GM12872 (cell line): ENCODE data around the gene FHIT.

Experiments used
- CTCF ChIP-seq: IDR thresholded peaks from 3 replicates; pipeline ENCODE4 v1.5.1; 2011; ENCODE audit warnings: low read depth, mild to moderate bottlenecking, low read length, moderate library complexity; ENCODE audit not compliant: insufficient read depth

Gene FHIT

DNA sequence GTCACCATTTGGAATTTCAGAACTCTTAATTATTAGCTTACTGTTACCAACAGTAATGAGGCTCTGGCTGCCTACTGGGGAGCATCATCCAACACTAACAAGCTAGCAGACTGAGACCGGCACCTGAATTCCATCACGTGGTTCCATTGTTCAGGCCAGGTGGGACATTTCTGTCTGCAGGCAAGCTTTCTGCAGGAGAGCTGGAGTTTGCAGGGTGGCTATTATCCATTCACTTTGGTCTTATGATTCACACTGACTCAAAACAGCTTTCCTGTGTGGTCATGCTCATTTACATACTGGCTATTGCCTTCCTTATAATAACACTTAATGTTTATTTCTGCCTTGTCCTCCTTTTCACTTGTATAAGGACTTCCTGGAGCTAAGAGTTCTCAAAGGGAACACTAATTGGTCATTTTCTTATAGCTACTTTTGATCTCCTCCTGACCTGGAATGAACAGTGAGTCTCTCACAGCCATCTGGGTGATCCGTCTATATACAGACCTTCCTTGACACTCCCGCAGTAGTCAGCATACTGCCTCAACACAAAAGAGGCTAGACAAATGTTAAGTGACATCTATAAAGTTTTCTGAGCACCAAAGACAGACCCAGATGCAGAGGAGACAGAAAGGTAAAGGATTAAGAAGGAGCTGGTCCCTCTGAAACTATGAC, 695.4 kb downstream of the FHIT start:
- no peak for TF ChIP-seq CTCF

GRCh38 chr3:60553144-60553543, 698.1 kb downstream of the FHIT start:
- no peak for TF ChIP-seq CTCF

GRCh38 chr3:60552581-60552980, 698.7 kb downstream of the FHIT start:
- TF ChIP-seq CTCF, result no peak

DNA sequence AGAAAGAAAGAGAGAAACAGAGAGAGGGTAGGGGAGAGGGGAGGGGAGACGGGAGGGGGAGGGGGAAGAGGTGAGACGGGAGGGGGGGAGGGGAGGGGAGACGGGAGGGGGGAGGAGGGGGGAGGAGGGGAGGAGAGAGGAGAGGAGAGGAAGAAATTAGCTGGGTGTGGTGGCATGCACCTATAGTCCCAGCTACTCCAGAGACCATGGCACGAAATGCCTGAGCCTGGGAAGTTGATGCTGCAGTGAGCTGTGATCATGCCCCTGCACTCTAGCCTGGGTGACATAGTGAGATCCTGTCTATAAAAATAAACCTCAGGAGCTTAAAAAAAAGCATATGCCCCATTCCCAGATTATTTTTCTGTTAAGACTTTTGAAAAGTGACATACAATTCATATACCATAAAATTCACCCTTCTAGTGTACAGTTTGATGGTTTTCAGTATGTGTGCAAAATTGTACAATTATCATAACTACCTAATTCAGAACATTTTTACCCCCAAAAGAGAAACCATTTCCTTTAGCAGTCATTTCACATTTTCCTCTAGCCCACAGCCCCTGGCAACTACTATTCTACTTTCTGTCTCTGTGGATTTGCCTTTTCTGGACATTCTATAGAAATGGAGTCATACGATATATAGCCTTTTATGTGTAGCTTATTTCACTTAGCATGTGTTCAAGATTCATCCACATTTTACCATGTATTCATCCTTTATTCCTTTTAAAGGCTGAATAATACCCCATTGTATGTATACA, 699.6 kb downstream of the FHIT start:
- no peak for TF ChIP-seq CTCF

DNA sequence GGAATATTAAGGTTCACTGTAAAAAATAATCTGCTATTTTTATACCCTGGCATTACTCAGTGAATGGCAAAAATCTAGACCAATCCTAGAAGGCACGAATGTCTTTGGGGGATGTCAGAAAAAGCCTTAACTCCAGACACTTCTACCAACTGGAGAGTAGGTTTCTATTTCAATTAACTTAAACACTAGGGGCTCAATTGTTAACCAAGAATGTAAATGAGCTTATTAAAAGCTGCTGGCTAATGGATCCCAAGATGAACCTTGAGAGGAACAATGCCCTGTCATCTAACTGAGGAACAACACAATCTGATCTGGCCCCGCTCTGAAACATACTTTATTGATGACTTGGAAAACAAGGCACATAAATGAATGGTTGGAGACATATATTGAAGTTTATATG, 701.4 kb downstream of the FHIT start:
- TF ChIP-seq CTCF, result no peak

DNA sequence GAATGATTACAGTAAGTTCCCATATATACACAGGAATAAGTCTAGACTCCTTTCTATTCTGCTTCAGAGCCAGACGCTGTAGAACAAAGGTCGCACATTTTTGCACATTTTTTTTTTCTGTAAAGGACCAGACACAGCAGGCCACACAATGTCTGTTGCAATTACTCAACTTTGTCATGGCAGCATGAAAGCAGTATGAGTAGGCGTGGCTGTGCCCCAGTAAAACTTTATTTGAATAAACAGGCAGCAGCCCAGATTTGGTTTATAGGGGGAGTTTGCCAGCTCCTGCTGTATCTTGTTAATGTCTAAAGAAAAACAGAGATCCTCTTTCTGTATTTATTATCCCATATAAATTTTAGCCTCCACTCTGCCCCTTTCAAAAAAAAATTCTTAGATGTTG, 708.3 kb downstream of the FHIT start:
- TF ChIP-seq CTCF, result no peak

- TF ChIP-seq CTCF, result no peak
These were observed 714.8 kb downstream of the FHIT start for GRCh38 chr3:60536420-60536819.
